ENCODE measurements around the gene RIN3. TPM values are rescaled to one million over a fixed set of nuclear protein-coding genes. Genes with fewer than 3 reads are reported as not detected.

Gene RIN3
- total and polyA plus RNA-seq, 5 experiments from 2014 or later, result 16.8 to 146 (median 45.8) TPM

GRCh38 chr14:92514844-92515514 is 1.4 kb downstream of the RIN3 start:
- H3K36me3 Mint-ChIP-seq, result no peaks in the 10 kb centered on the region
- POLR2A ChIA-PET, result interaction anchor here (1.1 to 4.5 kb wide), 8 partner anchors 9 to 71 kb away, joined by 3 to 29 read pairs (median 8); no protein-coding TSS in a partner anchor
- ATAC-seq, result no peak
- no peaks in the 10 kb centered on the region for H3K9me3 Mint-ChIP-seq
- H3K27ac Mint-ChIP-seq, result peak overlapping the region; percentile 13 to 90 (median 83)
- H3K4me1 Mint-ChIP-seq, result peaks cover 36 to 68% (median 66%) of the 10 kb centered on the region in 4 donors
- peak overlapping the region; percentile 57 to 88 (median 71) for H3K4me3 Mint-ChIP-seq
- no peak for DNase-seq
- no peaks in the 10 kb centered on the region for H3K27me3 Mint-ChIP-seq

GRCh38 chr14:92515546-92516343 is 2.2 kb downstream of the RIN3 start:
- Mint-ChIP-seq H3K27me3 (no peaks in the 10 kb centered on the region), H3K9me3 (peaks cover 0 to 3% (median 0%) of the 10 kb centered on the region in 9 donors), H3K27ac (peak overlapping the region; percentile 54 to 90 (median 83)), H3K36me3 (peaks cover 0 to under 1% (median 0%) of the 10 kb centered on the region in 3 donors), H3K4me3 (peak overlapping the region; percentile 57 to 88 (median 71)), H3K4me1 (peaks cover 37 to 73% (median 68%) of the 10 kb centered on the region in 4 donors)
- POLR2A ChIA-PET, result interaction anchor here (1.1 to 4.5 kb wide), 9 partner anchors 8 to 74 kb away, joined by 3 to 29 read pairs (median 7); no protein-coding TSS in a partner anchor
- peak; percentile 16 to 49 for ATAC-seq
- no peak for DNase-seq

GRCh38 chr14:92516344-92516965 is 2.9 kb downstream of the RIN3 start:
- Mint-ChIP-seq H3K9me3 (peaks cover 0 to 10% (median 0%) of the 10 kb centered on the region in 9 donors), H3K36me3 (peaks cover 0 to 4% (median 4%) of the 10 kb centered on the region in 3 donors), H3K27me3 (no peaks in the 10 kb centered on the region), H3K27ac (peak overlapping the region; percentile 27 to 90 (median 82)), H3K4me3 (peak overlapping the region in 8 of 10 donors; percentile 58 to 77 (median 68)), H3K4me1 (peaks cover 41 to 79% (median 73%) of the 10 kb centered on the region in 4 donors)
- DNase-seq (no peak), ATAC-seq (no peak)
- POLR2A ChIA-PET, result interaction anchor here (0.6 to 4.5 kb wide), 12 partner anchors 8 to 135 kb away, joined by 3 to 29 read pairs (median 4); no protein-coding TSS in a partner anchor

- Mint-ChIP-seq H3K4me3 (peak overlapping the region in 9 of 10 donors; percentile 16 to 77 (median 65)), H3K27ac (peak overlapping the region; percentile 27 to 90 (median 82)), H3K9me3 (peaks cover 0 to 15% (median 0%) of the 10 kb centered on the region in 9 donors), H3K36me3 (peaks cover 0 to 6% (median 5%) of the 10 kb centered on the region in 3 donors), H3K27me3 (no peaks in the 10 kb centered on the region), H3K4me1 (peaks cover 46 to 82% (median 75%) of the 10 kb centered on the region in 4 donors)
- POLR2A ChIA-PET, result interaction anchor here (0.6 to 4.5 kb wide), 14 partner anchors 7 to 136 kb away, joined by 3 to 29 read pairs (median 4); no protein-coding TSS in a partner anchor
- ATAC-seq (peak; percentile 17 to 39), DNase-seq (peak in 1 of 10 donors; percentile 34)
Observed at GRCh38 chr14:92516966-92517506, 3.5 kb downstream of the RIN3 start.

- H3K36me3 Mint-ChIP-seq, result peaks cover 0 to 6% (median 5%) of the 10 kb centered on the region in 3 donors
- no peak for DNase-seq
- no peak for ATAC-seq
- H3K27me3 Mint-ChIP-seq, result no peaks in the 10 kb centered on the region
- POLR2A ChIA-PET, result interaction anchor here (0.9 to 3.2 kb wide), 9 partner anchors 9 to 135 kb away, joined by 3 to 17 read pairs (median 5); no protein-coding TSS in a partner anchor
- peak overlapping the region in 9 of 10 donors; percentile 24 to 77 (median 59) for H3K4me3 Mint-ChIP-seq
- peaks cover 0 to 15% (median 0%) of the 10 kb centered on the region in 9 donors for H3K9me3 Mint-ChIP-seq
- H3K4me1 Mint-ChIP-seq, result peaks cover 45 to 83% (median 76%) of the 10 kb centered on the region in 4 donors
- H3K27ac Mint-ChIP-seq, result peak overlapping the region; percentile 9 to 90 (median 82)
Observed at GRCh38 chr14:92517761-92518160, 4.2 kb downstream of the RIN3 start.

- no peaks in the 10 kb centered on the region for H3K27me3 Mint-ChIP-seq
- POLR2A ChIA-PET, result interaction anchor here (0.8 to 3.2 kb wide), 5 partner anchors 10 to 36 kb away, joined by 3 to 17 read pairs (median 4); no protein-coding TSS in a partner anchor
- peak overlapping the region in 7 of 10 donors; percentile 3 to 77 (median 56) for H3K4me3 Mint-ChIP-seq
- H3K9me3 Mint-ChIP-seq, result peaks cover 0 to 15% (median 0%) of the 10 kb centered on the region in 9 donors
- peak overlapping the region; percentile 37 to 92 (median 84) for H3K27ac Mint-ChIP-seq
- no peak for DNase-seq
- peaks cover 0 to 6% (median 5%) of the 10 kb centered on the region in 3 donors for H3K36me3 Mint-ChIP-seq
- no peak for ATAC-seq
- peaks cover 47 to 96% (median 90%) of the 10 kb centered on the region in 4 donors for H3K4me1 Mint-ChIP-seq
Observed at GRCh38 chr14:92519246-92520101, 5.9 kb downstream of the RIN3 start.

GRCh38 chr14:92520102-92521057 is 6.8 kb downstream of the RIN3 start:
- peak overlapping the region in 2 of 10 donors; percentile 0 to 34 for H3K4me3 Mint-ChIP-seq
- peaks cover 54 to 97% (median 92%) of the 10 kb centered on the region in 4 donors for H3K4me1 Mint-ChIP-seq
- POLR2A ChIA-PET, result no interaction called here
- H3K27me3 Mint-ChIP-seq, result no peaks in the 10 kb centered on the region
- ATAC-seq (no peak), DNase-seq (no peak)
- H3K27ac Mint-ChIP-seq, result peak overlapping the region; percentile 0 to 84 (median 28)
- H3K36me3 Mint-ChIP-seq, result peaks cover 0 to 6% (median 5%) of the 10 kb centered on the region in 3 donors
- peaks cover 0 to 15% (median 0%) of the 10 kb centered on the region in 9 donors for H3K9me3 Mint-ChIP-seq

- ATAC-seq (no peak), DNase-seq (no peak)
- H3K36me3 Mint-ChIP-seq, result peaks cover 0 to 6% (median 5%) of the 10 kb centered on the region in 3 donors
- H3K27me3 Mint-ChIP-seq, result no peaks in the 10 kb centered on the region
- POLR2A ChIA-PET, result no interaction called here
- H3K4me1 Mint-ChIP-seq, result peaks cover 49 to 96% (median 89%) of the 10 kb centered on the region in 4 donors
- peak overlapping the region in 9 of 10 donors; percentile 0 to 78 (median 5) for H3K27ac Mint-ChIP-seq
- H3K9me3 Mint-ChIP-seq, result peaks cover 0 to 15% (median 0%) of the 10 kb centered on the region in 9 donors
- peak overlapping the region in 1 of 10 donors; percentile 0 for H3K4me3 Mint-ChIP-seq
Observed at GRCh38 chr14:92521058-92521415, 7.5 kb downstream of the RIN3 start.

- Mint-ChIP-seq H3K4me3 (peak overlapping the region in 2 of 10 donors; percentile 5 to 39), H3K27ac (peak overlapping the region in 7 of 10 donors; percentile 10 to 86 (median 77)), H3K27me3 (no peaks in the 10 kb centered on the region), H3K9me3 (peaks cover 0 to 15% (median 0%) of the 10 kb centered on the region in 9 donors), H3K36me3 (peaks cover 0 to 6% (median 5%) of the 10 kb centered on the region in 3 donors), H3K4me1 (peaks cover 35 to 91% (median 80%) of the 10 kb centered on the region in 4 donors)
- POLR2A ChIA-PET, result interaction anchor here (0.7 to 3.3 kb wide), 6 partner anchors 9 to 402 kb away, joined by 3 to 29 read pairs (median 6); partner anchors contain the start of genes CPSF2, NDUFB1 and RIN3
- no peak for ATAC-seq
- DNase-seq, result no peak
Observed at GRCh38 chr14:92523752-92524151, 10.2 kb downstream of the RIN3 start.
